ENCODE measurements around the gene PPP1R13B.
"Not testable (repeated sequence)": the region's sequence is repeated elsewhere in the genome, so short reads cannot be mapped to it uniquely, and the experiment has no call there.

PPP1R13B gene

GRCh38 chr14:103841265-103841664, 6.1 kb downstream of the PPP1R13B start:
- in situ Hi-C loops (cut with HindIII; ENCODE audit: low pct_ligation_motif_present, low pct_unique_long_range_greater_than_20kb, low sequenced_read_pairs); DNase-seq: not testable (repeated sequence)

DNA sequence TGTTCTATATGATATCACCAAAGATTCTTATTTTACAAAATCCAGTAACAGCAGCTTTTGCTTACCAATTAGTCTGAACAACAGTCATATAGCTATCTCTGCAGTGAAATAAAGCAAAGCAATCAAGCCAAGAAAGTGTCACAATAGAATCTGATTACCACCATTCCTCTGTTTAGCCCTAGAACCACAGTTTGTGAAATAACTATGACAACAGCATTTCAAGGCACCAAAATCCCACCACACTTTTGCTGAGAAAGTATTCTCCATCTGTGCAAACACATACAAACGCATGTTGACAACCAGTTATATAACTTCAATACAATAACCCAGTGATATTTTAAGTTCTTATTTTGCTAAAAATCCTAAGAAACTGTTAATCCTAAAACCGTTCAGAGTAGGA, 7.4 kb downstream of the PPP1R13B start:
- in situ Hi-C loops (cut with HindIII; ENCODE audit: low pct_ligation_motif_present, low pct_unique_long_range_greater_than_20kb, low sequenced_read_pairs): no loop called here

GRCh38 chr14:103839579-103839978, 7.8 kb downstream of the PPP1R13B start:
- in situ Hi-C loops (cut with HindIII; ENCODE audit: low pct_ligation_motif_present, low pct_unique_long_range_greater_than_20kb, low sequenced_read_pairs): no loop called here

More for the DNA sequence above, 7.4 kb downstream of the PPP1R13B start:
- no peak for DNase-seq

GRCh38 chr14:103838117-103838516, 9.3 kb downstream of the PPP1R13B start:
- no peak for DNase-seq
- in situ Hi-C loops (cut with HindIII; ENCODE audit: low pct_ligation_motif_present, low pct_unique_long_range_greater_than_20kb, low sequenced_read_pairs): no loop called here

More at GRCh38 chr14:103839579-103839978, 7.8 kb downstream of the PPP1R13B start:
- no peak for DNase-seq

- in situ Hi-C loops (cut with HindIII; ENCODE audit: low pct_ligation_motif_present, low pct_unique_long_range_greater_than_20kb, low sequenced_read_pairs): no loop called here
- DNase-seq: no peak
Observed at GRCh38 chr14:103836976-103837725, 10.2 kb downstream of the PPP1R13B start.

DNA sequence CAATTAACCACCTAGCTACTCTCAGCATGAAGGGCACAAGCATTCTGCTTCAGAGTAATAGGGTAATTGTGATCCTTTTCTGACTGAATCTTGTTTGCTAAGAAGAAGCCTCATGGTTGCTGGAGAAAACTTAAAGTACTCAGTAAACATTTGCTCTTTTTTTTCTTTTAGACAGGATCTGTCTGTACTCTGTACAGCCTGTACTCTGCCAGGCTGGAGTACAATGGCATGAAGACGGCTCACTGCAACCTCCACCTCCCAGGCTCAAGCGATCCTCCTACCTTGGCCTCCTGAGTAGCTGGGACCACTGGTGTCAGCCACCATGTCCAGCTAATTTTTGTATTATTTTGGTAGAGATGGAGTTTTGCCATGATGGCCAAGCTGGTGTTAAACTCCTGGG, 12.4 kb downstream of the PPP1R13B start:
- in situ Hi-C loops (cut with HindIII; ENCODE audit: low pct_ligation_motif_present, low pct_unique_long_range_greater_than_20kb, low sequenced_read_pairs): no loop called here
- DNase-seq: no peak

- no peak for DNase-seq
- in situ Hi-C loops (cut with HindIII; ENCODE audit: low pct_ligation_motif_present, low pct_unique_long_range_greater_than_20kb, low sequenced_read_pairs): no loop called here
Observed at GRCh38 chr14:103833711-103834110, 13.7 kb downstream of the PPP1R13B start.

- no peak for DNase-seq
Observed at GRCh38 chr14:103832046-103832445, 15.3 kb downstream of the PPP1R13B start.

DNA sequence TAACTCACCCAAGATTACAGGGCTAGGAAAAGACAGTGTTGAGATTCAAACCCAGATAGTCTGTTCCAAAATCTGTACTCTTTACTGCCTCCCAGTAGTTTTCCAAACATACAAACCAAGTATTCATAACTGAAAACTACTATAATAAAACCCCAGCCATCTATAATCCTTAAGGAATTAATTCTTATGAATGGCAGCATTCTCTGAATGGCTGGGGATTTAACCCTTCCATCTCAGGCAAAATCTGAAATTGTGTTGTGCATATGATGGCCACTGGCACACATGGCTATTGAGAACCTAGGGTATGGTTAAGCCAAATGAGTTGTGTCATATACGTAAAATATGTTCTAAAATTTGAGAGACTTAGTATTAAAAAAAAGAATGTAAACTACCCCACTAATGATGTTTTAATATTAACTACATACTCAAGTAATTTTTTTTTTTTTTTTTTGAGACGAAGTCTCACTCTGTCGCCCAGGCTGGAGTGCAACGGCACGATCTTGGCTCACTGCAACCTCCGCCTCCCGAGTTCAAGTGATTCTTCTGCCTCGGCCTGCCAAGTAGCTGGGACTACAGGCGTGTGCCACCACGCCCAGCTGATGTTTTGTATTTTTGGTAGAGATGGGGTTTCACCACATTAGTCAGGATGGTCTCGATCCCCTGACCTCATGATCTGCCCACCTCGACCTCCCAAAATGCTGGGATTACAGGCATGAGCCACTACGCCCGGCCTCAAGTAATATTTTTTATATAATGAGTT, 16.7 kb downstream of the PPP1R13B start:
- in situ Hi-C loops (cut with HindIII; ENCODE audit: low pct_ligation_motif_present, low pct_unique_long_range_greater_than_20kb, low sequenced_read_pairs): no loop called here
- DNase-seq: no peak

More at GRCh38 chr14:103832046-103832445, 15.3 kb downstream of the PPP1R13B start:
- in situ Hi-C loops (cut with HindIII; ENCODE audit: low pct_ligation_motif_present, low pct_unique_long_range_greater_than_20kb, low sequenced_read_pairs): no loop called here

- in situ Hi-C loops (cut with HindIII; ENCODE audit: low pct_ligation_motif_present, low pct_unique_long_range_greater_than_20kb, low sequenced_read_pairs): no loop called here
- no peak for DNase-seq
Observed at GRCh38 chr14:103828315-103828967, 18.9 kb downstream of the PPP1R13B start.

DNA sequence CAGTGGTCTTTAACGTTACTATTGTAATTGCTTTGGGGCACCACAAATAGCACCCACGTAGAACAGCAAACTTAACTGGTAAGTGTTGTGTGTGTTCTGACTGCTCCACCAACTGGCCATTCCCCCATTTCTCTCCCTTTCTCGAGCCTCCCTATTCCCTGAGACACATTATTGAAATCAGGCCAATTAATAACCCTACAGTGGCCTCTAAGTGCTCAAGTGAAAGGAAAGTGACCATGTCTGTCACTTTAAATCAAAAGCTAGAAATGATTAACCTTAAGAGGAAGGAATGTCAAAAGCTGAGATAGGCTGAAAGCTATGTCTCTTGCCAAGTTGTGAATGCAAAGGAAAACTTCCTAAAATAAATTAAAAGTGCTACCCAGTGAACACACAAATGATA, 22.3 kb downstream of the PPP1R13B start:
- DNase-seq: peak; percentile 39
- in situ Hi-C loops (cut with HindIII; ENCODE audit: low pct_ligation_motif_present, low pct_unique_long_range_greater_than_20kb, low sequenced_read_pairs): no loop called here

DNA sequence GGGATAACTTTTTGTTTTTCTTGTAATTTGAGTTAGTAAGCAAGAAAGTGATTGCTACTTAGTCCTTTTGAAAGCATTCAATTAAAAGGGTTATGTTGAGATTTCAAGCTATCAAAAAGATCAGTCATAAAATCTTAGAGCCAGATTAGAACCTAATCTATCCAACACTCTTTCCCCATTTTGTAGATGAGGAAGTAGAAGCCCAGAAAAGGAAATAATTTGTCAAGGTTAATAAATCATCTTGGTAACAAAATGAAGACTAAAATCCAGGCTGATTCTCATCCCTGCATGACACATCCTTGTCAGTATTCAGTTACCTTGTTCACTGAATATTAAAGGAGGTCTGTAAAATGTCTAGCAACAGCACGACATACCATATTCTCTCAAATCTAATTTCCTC, 26.5 kb downstream of the PPP1R13B start:
- no peak for DNase-seq
- in situ Hi-C loops (cut with HindIII; ENCODE audit: low pct_ligation_motif_present, low pct_unique_long_range_greater_than_20kb, low sequenced_read_pairs): no loop called here

GRCh38 chr14:103820382-103820781, 27.0 kb downstream of the PPP1R13B start:
- no peak for DNase-seq
- in situ Hi-C loops (cut with HindIII; ENCODE audit: low pct_ligation_motif_present, low pct_unique_long_range_greater_than_20kb, low sequenced_read_pairs): no loop called here

DNA sequence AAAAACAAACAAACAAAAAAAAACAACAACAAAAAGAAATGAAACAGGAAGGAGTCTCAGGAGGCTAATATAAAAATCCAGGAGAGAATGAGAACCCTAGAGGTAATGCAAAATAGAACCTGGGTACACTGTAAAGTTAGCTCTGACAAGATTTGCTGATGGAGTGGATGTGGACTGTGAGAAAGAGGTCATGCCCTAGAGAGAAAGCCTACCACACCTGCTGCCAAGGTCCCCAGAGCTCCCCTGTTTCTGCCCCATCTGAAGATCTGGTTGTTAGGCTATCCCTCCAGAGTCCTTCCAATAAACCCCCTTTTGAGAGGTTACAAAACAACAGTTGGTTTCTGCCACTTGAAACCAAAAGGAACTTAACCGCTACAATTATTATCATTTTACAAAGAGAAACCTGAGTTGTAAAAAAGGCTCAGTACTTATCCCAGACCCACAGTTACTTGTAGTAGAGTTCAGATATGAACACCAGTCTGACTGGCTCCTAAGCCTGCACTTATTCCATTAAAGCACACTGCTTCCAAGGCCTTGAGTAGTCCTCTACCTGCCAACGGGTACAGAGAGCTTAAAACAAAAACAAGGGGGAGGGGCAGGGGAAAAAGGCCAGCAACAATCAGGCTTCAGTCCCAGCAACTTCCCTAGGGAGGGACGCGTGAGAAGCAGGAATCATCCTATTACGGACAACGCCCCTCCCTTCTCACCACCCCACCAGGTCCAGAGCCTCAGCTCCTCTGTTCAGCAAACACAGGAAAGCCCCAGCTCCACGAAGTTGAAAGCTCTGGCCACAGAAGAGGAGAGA, 27.7 kb downstream of the PPP1R13B start:
- DNase-seq: peak; percentile 30
- in situ Hi-C loops (cut with HindIII; ENCODE audit: low pct_ligation_motif_present, low pct_unique_long_range_greater_than_20kb, low sequenced_read_pairs): no loop called here

DNA sequence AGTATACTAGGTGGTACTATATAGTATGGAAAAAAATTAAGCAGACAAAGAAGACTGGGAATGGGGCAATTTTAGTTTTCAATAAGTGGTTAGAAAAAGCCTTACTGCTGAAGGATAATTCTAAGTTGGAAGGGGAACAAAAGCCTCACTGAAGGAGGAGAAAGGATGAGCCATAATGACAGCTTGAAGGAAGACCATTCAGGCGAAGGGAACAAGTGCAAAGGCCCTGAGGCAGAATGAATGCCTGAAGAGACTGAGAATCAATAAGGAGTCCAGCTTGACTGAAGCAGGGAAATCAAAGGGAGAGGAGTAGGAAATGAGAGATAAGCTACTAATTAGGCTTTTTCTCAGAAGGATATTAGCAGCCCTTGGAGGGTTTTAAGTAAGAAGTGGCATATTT, 28.5 kb downstream of the PPP1R13B start:
- in situ Hi-C loops (cut with HindIII; ENCODE audit: low pct_ligation_motif_present, low pct_unique_long_range_greater_than_20kb, low sequenced_read_pairs): no loop called here
- no peak for DNase-seq

DNA sequence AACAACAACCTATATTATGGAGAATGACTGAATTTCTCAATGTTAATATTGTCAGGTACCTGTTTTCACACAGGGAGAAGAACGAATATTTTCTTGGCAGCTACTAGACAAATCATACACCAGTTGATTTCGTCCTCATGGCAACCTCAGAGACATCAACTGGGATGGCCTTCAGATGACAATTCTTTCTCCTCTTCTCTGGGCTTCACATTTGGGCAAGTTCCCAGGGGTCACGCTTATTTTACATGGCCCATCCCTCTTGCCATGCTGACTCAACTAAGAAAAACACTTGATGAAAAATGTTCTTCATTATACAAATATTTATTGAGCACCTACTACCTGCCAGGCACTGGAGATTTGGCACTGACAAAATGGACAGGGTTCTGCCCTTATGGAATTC, 29.0 kb downstream of the PPP1R13B start:
- in situ Hi-C loops (cut with HindIII; ENCODE audit: low pct_ligation_motif_present, low pct_unique_long_range_greater_than_20kb, low sequenced_read_pairs): no loop called here
- DNase-seq: no peak

DNA sequence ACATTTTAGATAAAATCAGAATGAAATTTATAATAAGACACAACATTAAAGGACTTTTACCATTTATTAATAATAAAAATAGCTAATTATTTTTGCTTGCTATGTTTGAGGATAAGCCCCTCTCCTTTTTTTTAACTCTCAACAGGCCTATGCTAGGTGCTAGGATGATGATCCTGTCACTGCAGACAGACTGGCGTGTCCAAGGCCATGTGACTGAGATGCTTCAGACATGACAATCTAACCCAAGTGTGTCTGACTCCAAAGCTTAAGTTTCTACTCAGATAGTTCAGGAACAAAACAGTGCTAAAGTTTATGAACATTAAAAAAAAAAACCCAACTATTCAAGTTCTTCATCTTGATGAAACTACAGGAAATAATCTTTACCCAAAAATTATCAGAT, 29.8 kb downstream of the PPP1R13B start:
- in situ Hi-C loops (cut with HindIII; ENCODE audit: low pct_ligation_motif_present, low pct_unique_long_range_greater_than_20kb, low sequenced_read_pairs): no loop called here
- DNase-seq: no peak

- in situ Hi-C loops (cut with HindIII; ENCODE audit: low pct_ligation_motif_present, low pct_unique_long_range_greater_than_20kb, low sequenced_read_pairs): no loop called here
- no peak for DNase-seq
Observed at GRCh38 chr14:103816991-103817390, 30.4 kb downstream of the PPP1R13B start.

- in situ Hi-C loops (cut with HindIII; ENCODE audit: low pct_ligation_motif_present, low pct_unique_long_range_greater_than_20kb, low sequenced_read_pairs): no loop called here
Observed at GRCh38 chr14:103815253-103815652, 32.1 kb downstream of the PPP1R13B start.

More at GRCh38 chr14:103815253-103815652, 32.1 kb downstream of the PPP1R13B start:
- DNase-seq: no peak
